Esophagus muscularis mucosa (tissue), 3 donors: ENCODE results near the gene PCNX4.

Experiments used
- POLR2A ChIP-seq: fragments of 450-650 bp; IDR thresholded peaks from one replicate; pipeline ENCODE4 v1.6.1; 2017; ENCODE audit warnings: antibody characterized with exemption, moderate library complexity, mild to moderate bottlenecking, low read depth
- TF ChIP-seq, protein P1 (sequence below), 3 experiments: fragments of 200-600 bp in 2 of 3; fragments of 450-650 bp in 1 of 3; sonication (generic) in 2 of 3; IDR thresholded peaks; one replicate each; pipeline ENCODE4 v1.5.1; 2017 to 2019; ENCODE audit warnings: antibody characterized with exemption in 3 of 3, mild to moderate bottlenecking in 2 of 3, moderate library complexity in 1 of 3

DNA sequence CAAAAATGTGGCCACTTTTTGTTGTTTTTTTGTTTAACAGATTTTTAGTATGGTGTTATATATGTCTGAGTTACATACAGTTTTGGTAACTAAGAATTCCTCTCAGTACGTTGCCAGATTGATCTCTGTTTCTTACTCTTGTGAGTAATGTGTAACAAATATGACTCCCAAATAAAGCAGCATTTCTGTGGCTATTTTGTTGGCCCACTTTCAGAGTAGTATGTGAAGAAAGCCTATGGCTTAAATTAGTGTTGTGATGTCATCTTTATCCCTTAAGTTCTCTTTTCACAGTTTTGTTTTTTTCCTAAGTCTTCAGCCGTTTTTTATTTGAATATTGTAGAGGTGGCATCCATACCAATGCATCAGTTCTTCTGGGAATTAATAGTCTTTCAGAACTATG lies 10.7 kb downstream of the PCNX4 start:
- TF ChIP-seq POLR2A = no peak
- TF ChIP-seq, protein P1, sequence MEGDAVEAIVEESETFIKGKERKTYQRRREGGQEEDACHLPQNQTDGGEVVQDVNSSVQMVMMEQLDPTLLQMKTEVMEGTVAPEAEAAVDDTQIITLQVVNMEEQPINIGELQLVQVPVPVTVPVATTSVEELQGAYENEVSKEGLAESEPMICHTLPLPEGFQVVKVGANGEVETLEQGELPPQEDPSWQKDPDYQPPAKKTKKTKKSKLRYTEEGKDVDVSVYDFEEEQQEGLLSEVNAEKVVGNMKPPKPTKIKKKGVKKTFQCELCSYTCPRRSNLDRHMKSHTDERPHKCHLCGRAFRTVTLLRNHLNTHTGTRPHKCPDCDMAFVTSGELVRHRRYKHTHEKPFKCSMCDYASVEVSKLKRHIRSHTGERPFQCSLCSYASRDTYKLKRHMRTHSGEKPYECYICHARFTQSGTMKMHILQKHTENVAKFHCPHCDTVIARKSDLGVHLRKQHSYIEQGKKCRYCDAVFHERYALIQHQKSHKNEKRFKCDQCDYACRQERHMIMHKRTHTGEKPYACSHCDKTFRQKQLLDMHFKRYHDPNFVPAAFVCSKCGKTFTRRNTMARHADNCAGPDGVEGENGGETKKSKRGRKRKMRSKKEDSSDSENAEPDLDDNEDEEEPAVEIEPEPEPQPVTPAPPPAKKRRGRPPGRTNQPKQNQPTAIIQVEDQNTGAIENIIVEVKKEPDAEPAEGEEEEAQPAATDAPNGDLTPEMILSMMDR (IDR thresholded peaks at IDR 0.05) = no peak
